HG03520 (cell line): ENCODE measurements around the gene RAPGEF5.

Source experiments
- ATAC-seq: cut with Tn5 transposase; IDR thresholded peaks from one replicate; pipeline ENCODE4 v1.9.1; 2021; ENCODE audit warnings: mild to moderate bottlenecking, moderate library complexity; ENCODE audit not compliant: unreplicated experiment

The RAPGEF5 gene

DNA sequence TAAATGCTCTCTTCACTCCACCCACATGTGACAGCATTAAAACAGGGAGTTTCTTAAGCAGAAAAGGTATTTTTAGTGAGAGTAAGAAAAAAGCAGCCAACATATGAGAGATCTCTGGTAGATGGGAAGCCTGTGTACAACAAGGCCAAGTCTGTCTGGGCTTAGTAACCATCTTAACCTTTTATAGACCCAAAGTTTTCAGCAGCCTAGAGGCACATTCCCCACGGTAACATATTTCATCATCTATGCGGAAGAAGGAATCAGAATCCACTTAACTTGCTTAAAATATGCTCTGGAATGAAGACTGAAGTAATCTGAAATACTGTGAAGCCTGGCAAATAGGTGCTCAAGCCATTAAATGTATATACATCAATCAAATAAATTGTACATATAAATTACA, 127.8 kb downstream of the RAPGEF5 start:
- no peak for ATAC-seq

DNA sequence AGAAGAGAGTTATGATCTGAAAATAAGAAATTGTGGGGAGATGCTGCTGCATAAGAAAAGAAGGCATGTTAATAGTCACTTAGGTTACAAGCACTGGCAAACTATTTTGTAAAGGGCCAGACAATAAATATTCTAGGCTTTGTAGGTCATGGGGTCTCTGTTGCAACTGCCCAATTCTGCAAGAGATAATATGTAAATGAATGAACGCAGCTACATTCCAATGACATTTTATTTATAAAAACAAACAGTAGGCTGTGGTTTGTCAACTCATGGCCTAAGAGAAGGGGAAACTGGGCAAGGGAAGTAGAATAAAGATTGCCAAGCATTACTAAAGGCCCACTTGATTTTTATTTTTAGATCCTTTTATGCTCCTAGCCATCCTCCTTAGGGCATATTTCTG, 133.1 kb downstream of the RAPGEF5 start:
- no peak for ATAC-seq

DNA sequence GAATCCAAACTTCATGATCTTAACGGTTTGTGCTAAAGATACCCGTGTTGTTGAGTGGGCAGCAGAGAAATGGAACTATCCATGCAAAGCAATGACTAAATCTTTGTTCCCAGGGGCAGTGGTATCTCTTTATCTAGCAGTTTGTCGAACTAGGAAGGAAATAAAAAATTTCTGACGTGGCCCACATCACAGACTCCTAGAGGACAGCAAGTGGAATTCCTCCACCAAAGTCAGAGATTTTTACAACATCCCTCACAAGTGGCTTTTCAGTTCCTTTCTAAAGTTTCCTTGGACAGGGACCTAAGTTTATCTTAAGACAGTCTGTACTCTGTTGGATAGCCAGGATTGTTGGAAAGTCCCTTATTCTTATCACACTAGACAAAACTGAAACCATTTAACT, 136.0 kb downstream of the RAPGEF5 start:
- no peak for ATAC-seq

DNA sequence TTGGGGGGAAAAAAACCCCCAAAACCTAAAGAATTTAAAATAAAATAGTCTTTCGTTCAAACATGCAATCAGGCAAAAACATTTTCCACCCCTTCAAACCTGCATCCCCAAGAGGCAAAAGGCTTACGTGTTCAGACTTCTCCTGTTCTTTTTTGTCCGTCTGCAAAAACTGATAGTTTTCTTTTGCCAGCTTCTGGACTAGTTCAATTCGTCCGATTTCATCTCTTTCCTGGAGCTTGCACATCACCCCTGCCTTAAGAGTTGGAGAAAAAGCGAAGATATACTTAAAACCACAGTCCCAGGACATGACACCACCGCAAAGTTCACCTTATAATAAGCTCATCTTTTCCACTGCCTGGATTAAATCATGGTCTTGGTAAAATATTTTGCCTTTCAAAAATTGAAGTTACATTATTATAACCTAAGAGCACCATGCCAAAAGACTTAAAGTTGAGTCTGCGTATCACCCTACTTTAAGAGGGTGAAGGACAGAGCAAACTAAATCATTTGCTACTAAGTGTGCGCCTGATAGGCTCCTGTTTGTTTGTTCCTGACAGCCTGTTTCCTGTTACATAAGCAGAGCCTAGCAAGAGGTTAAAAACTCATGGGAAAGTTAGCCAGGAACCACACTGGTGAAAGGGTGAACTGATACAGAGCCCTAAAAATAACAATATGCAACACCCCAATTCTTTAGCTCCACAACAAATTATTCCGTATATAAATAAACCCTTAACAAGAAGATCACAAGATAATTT, 137.0 kb downstream of the RAPGEF5 start:
- ATAC-seq: no peak

DNA sequence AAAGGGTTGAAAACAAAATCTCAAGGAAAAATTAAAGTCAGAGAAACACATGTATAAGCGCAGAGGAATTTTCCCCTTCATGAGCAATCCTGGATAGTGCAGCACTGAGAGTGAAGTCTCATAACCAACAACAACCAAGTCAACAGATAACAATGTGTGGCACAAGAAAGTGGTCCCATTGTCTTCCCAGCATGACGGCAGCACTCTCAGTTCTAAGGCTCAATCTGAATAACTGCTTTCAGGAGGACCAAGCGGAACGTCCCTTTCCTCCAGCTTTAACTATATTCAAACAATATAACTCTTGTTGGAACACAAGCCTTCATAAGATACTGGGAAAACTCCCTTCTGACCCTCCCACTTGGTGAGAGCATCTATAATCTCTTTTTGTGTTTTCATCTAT, 137.9 kb downstream of the RAPGEF5 start:
- no peak for ATAC-seq

DNA sequence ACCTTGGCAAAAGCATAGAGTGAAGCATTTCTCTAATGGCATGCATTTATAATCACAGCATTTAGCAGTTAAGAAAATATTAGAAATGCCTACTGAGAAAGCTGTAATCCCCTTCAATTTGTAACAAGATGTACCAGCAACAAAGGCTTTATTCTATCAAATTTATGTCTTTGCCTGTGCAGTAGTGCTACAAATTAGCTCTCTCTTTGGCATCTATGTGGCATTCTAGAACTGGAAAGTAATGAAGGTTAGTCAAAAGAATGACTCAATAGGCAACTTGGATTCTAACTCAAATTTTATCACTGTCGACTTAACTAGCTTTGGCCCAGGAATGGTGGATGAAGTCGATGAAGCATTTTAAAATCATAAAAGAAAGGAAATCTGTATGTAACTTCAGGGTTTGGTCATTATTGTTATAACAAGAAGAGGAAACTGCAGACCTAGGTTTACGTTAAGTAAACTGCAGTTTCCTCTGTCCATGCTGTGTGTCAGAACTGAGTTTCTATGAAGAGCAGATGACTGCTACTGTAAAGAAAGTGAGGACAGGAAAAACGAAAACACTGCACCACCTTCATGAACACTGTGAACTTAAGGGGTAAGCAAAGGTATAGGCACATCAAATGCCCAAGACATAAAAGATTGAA, 140.0 kb downstream of the RAPGEF5 start:
- ATAC-seq: no peak

DNA sequence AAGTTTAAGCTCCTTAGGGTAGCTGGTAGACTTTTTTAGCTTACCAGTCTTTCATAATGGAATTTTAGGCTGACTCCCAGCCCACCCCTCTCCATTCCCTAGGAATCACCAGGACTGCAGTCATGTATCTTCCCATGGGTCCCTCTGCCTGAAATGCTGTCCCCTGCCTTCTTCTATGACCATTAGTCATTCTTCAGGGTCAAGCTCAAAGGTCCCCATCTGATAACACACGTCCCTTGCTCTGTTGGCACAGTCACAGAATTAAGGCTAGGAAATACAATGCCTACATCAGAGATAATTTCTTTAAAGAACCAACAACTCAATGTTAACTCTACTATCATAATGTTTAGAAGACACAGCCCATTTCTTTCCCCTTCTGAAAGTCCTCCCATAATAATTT, 140.6 kb downstream of the RAPGEF5 start:
- ATAC-seq: no peak

DNA sequence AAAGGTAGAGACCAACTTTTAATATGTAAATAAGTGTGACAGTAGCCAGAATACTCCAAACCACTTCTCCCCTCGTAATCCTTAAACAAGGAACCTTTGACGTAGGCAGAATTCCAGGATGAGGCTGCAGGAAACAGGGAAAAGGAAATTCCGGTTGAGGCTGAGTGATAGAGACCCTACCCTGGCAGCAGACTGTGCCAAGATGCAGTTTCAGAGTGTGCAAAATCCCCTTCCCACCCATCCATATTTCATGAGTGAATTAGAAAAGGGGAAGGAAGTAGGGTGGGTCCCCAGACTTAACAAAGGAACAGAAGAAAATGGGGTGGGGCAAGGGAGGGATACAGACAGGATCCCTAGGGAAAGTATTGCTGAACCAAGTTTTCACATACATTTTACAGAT, 143.0 kb downstream of the RAPGEF5 start:
- ATAC-seq: no peak

DNA sequence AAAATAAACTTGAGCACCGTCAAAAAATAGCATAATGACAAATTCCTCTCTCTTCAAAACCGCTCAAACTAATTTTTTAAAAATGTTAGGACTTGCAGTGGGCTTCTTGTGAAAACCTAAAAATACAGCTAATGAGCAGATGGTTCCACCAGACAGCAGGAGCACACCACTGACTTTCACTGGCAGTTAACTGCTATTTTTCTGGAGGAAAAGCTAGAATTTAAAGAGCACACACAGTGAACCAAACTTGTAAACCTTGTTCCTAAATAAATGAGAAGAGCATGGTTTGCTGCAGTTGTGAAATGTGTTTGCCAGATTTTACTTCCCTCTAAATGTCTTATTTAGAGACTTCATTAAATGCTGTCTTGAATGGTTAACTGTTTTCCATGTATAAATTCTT, 143.9 kb downstream of the RAPGEF5 start:
- ATAC-seq: no peak

DNA sequence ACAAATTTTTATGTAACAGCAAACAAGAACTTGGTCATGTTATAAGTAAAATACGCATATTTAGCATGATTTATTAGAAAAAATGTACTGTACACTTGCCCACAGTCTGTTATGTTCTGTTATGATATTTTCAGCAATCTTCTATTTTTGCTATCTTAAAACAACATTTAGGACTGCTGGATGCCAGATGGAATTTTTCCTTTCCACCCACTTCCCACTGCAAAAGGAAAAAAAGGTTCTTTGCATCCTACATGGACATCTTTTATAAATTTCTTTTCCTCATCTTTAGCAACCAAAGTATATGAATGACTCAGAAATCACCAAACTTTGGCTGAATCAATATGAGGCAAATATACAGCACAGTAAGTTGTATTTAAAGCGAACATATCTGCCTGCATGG, 146.0 kb downstream of the RAPGEF5 start:
- ATAC-seq: no peak

DNA sequence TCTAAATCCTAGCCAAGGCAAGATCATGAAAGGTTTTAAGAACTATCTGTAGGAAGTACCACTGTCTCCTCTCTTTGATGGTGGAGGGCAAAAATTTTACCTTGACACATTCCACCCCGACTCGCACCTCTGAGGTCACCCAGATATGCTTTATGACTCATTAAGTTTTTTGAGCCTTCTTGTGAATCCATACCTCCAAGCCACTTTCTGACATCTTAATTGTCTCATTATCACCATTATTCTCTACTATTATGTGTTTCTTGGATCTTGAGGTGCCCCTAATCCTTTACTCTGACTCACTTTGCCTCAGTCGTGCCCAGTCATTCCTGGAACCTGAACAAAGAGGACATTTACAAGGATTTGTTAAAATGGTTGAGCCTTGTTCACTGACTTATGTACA, 146.6 kb downstream of the RAPGEF5 start:
- ATAC-seq: no peak

DNA sequence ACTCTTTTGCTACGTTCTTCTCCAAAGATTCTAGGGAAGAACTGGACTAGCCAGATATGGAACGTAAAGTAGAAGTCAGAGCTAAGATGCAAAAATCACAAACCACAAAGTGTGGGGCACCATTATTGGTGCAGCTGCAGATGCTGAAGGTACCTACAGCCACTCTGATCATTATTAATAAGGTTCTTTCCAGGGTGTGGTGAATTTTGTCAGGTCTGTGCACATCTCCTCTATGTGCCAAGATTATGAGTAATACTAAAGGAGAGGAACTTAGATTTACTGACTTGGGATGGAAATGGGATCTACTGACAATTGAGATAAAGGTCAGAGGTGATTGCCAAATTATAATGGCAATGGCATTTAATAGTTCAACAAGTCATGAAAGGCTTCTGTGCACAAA, 148.2 kb downstream of the RAPGEF5 start:
- ATAC-seq: no peak

DNA sequence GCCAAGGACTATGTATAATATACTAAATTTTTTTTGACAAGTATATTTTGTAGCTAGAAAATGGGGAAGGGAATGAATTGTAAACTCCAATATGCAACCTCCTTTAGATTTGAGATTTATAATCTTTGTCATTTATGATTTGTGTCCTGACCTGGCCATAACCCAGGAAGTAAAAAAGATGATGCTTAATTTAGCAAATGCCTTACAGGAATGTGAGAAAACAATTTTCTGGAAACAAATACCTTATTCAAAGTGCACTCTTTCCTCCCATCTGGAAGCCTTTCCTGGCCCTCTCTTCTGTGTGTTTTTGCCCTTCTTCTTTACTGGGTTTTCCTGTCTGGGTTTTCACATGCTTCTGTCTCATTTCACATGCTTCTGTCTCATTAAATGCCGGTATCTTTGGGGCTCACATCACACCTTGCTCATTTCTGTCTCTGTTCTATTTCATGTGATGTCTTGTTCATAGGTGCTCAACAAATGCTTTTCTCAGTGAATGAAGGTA, 149.2 kb downstream of the RAPGEF5 start:
- ATAC-seq: no peak

DNA sequence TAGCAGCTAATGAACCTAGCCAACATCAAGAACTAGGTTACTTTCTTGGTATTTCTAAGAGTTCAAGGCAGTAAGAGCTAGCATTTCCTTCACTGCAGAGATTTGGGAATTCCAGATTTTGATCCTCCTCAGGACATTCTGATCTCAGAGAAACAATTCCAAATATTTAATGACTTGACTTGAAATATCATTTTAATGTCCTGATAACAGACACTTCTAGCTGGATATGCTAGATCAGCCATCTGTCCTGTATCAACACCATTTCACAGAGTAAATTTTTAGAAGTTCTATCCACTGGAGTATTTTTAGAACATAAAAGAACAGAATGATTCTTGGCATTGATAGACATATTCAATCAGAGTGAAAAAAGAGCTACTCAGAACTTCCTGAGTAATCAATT, 151.3 kb downstream of the RAPGEF5 start:
- no peak for ATAC-seq

DNA sequence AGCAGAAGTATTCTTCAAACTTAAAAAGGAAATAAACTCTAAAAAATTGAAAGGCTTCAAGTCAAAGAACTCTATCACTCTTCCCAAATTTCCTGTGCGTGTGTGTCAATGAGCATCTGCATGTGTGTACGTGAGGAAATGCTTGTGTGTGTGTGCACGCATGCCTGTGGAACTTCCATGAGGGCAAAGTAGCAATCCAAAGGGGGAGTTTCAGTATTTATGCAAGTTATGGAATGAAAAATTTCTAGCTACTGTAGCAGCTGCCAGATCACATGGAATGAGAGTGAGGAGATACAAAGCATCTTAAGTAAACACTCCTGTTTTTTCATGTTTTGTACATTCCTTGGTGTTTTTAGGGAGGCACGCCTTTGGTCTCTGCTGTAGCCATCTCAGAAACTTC, 152.6 kb downstream of the RAPGEF5 start:
- ATAC-seq: no peak

DNA sequence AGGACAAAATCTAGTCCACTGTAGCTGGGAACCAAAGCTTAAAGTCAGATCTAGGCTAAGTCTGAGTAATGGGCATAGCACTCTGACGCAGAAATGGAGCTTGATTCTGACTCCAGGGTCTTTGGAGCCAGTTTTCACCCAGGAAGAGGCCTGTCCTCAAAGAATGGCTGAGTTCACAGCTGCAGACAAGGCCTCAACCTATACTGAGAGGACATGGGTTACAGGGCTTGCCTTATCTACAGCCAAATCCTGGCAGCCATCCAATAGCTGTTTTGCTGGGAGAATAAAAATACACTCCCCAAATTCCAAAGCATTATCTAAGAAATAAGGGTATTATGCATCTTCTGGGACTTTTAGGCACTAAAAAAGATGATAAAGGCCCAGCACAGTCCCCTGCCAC, 154.8 kb downstream of the RAPGEF5 start:
- ATAC-seq: no peak

DNA sequence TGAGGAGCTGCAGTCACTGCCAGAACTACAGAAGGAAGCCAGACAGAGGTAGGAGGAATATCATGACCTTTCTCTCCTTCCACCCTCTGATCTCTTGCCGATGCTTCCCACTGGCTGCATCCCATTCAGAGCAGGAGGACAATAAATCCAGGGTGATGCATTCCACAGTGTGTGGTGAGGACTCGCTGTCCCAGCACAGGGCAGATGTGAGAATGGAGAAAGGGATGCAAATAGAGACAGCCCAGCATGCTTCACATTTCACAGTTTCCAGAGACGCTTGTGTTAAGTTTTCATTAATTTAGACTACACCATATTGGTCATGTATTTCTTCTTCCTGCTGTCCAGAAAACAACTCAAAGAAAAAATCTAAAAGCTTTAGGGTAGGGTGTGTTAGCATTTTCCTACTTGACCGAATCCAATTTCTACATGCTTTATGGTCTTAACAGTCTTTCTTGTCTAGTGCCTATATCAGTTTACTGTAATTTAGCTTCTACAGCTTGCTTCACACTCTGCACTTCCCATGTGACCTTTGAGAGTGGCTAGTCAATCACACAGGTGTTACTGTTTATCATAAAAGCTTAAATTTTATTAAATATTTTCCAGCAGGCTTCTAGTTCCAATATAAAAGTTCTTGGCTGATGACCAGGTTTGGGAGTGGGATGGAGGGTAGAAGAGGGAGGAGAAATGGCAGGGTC, 155.6 kb downstream of the RAPGEF5 start:
- no peak for ATAC-seq

DNA sequence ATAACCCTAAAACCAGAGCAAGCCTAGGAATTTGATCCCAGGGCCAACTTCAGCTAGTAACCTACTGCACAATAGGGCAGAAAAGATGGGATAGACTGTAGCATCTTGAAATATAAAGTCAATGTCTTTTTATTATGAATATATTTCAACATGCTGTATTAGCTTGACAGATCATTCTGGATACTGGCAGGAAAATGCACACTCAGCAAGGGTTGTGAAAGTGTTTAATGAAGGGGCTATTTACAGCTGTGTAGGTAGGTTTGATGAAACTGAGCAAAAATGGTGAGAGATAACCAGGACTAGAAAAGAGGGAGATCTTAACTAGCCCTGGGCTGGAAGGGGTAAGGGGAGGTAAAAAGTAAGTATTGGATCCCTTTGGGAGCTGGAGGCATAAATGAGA, 156.2 kb downstream of the RAPGEF5 start:
- no peak for ATAC-seq

DNA sequence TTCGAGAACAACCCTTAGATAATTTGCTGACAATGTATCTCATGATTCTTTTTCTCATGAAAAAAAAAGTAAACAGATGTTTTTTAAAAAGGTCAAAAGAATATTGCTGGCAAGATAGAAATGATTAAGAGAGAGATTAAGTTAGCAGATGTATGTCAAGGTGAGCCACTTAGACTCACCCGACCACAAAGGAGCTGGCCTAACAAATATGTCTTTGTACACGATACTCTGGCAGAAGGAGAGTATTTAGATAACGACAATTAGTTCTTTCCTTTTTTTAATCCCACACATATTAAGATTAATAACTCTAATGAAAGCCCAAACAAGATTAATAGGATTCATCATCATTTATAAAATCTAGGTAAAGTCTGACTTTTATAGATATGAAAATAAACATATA, 156.7 kb downstream of the RAPGEF5 start:
- no peak for ATAC-seq

DNA sequence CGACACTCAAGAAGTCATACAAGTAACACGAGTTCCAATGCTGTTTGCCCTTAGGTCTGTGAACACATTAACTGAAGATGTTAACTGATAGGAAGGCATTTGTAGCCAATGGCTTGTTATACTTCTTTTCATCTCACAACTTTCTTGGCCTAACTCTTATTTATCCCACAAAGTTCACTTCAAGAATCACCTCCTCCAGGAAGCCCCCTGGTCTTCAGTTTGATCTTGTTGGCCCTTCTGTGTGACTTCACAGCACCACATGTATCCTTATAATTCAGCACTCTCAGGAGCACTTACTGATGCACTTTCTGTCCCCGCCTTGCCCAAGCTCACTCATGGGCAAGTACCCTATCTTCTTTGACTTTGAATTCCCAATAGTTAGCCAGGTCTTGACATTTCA, 159.6 kb downstream of the RAPGEF5 start:
- no peak for ATAC-seq

DNA sequence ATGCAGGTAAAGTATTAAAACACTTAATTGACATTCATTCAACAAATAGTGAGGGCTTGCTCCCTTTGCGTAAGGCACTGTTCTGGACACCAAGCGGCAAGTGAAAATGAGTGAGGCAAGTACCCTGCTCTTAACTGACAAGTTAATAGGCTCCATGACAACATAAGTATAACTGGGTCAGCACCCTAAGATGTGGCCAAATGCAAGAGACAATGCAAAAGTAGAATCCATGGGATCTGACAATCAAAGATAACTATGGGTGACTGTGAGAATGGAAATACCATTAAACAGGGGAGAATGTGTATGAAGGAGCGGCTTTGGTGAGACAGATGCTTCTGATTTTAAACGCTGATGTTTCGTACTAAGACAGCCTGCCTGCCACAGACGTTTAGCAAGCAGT, 160.5 kb downstream of the RAPGEF5 start:
- ATAC-seq: no peak
